GM19438 (cell line): ENCODE measurements around the gene RBM5.
"Not testable (repeated sequence)": the region's sequence is repeated elsewhere in the genome, so short reads cannot be mapped to it uniquely, and the experiment has no call there.

Experiments used
- ATAC-seq: cut with Tn5 transposase; IDR thresholded peaks from one replicate; pipeline ENCODE4 v1.9.1; 2021; ENCODE audit warnings: low read depth; ENCODE audit not compliant: unreplicated experiment

The RBM5 gene

GRCh38 chr3:50088725-50089608 is at the start of gene RBM5:
Gene RBM5 (plus strand): TSS chr3:50088919. CDS start chr3:50090435, 1,516 bp downstream.
- ATAC-seq = peak; percentile 99

- ATAC-seq = no peak
Observed at GRCh38 chr3:50044976-50045375, 43.7 kb upstream of the RBM5 start.

GRCh38 chr3:50047426-50047825 is 41.3 kb upstream of the RBM5 start:
- ATAC-seq = no peak

GRCh38 chr3:50050361-50050760 is 38.4 kb upstream of the RBM5 start:
- no peak for ATAC-seq

GRCh38 chr3:50057756-50058155 is 31.0 kb upstream of the RBM5 start:
- ATAC-seq = no peak

GRCh38 chr3:50068134-50068533 is 20.6 kb upstream of the RBM5 start:
- no peak for ATAC-seq

GRCh38 chr3:50078091-50078490 is 10.6 kb upstream of the RBM5 start:
- no peak for ATAC-seq

GRCh38 chr3:50078622-50079021 is 10.1 kb upstream of the RBM5 start:
- ATAC-seq = no peak

- ATAC-seq = not testable (repeated sequence)
Observed at GRCh38 chr3:50084951-50085350, 3.8 kb upstream of the RBM5 start.

- no peak for ATAC-seq
Observed at GRCh38 chr3:50089609-50089945, 858 bp downstream of the RBM5 start.

GRCh38 chr3:50090984-50091383 is 2.3 kb downstream of the RBM5 start:
- ATAC-seq = no peak

- ATAC-seq = no peak
Observed at GRCh38 chr3:50095352-50095998, 6.8 kb downstream of the RBM5 start.

- no peak for ATAC-seq
Observed at GRCh38 chr3:50100386-50100785, 11.7 kb downstream of the RBM5 start.

GRCh38 chr3:50100956-50101845 is 12.5 kb downstream of the RBM5 start:
- no peak for ATAC-seq

- no peak for ATAC-seq
Observed at GRCh38 chr3:50102558-50102957, 13.8 kb downstream of the RBM5 start.

- ATAC-seq = no peak
Observed at GRCh38 chr3:50111757-50112156, 23.0 kb downstream of the RBM5 start.

GRCh38 chr3:50112462-50112861 is 23.7 kb downstream of the RBM5 start:
- no peak for ATAC-seq

- ATAC-seq = no peak
Observed at GRCh38 chr3:50117120-50117519, 28.4 kb downstream of the RBM5 start.

GRCh38 chr3:50118237-50118636 is 29.5 kb downstream of the RBM5 start:
- no peak for ATAC-seq

GRCh38 chr3:50119786-50120185 is 31.1 kb downstream of the RBM5 start:
- ATAC-seq = no peak
